Astrocyte of the cerebellum (primary cell): ENCODE results near the gene ROBO2.

ENCODE experiments used
- DNase-seq: peaks from one replicate; pipeline ENCODE4 v3.0.0-alpha.2; 2011; ENCODE audit warnings: low read depth
- H3K4me3 ChIP-seq: 2 replicates; pipeline ENCODE4 v1.5.1; 2011; ENCODE audit warnings: mild to moderate bottlenecking, low read depth, low read length, moderate library complexity
- in situ Hi-C: cut with HindIII; loops from 2 replicates; pipeline ENCODE4 v1.10.0; 2017; ENCODE audit warnings: low sequenced_read_pairs
- TF ChIP-seq, protein P1 (sequence below): IDR thresholded peaks from 2 replicates; pipeline ENCODE4 v1.5.1; 2012; ENCODE audit warnings: low read length, low read depth, moderate library complexity, mild to moderate bottlenecking; ENCODE audit errors: missing control alignments

Gene ROBO2

DNA sequence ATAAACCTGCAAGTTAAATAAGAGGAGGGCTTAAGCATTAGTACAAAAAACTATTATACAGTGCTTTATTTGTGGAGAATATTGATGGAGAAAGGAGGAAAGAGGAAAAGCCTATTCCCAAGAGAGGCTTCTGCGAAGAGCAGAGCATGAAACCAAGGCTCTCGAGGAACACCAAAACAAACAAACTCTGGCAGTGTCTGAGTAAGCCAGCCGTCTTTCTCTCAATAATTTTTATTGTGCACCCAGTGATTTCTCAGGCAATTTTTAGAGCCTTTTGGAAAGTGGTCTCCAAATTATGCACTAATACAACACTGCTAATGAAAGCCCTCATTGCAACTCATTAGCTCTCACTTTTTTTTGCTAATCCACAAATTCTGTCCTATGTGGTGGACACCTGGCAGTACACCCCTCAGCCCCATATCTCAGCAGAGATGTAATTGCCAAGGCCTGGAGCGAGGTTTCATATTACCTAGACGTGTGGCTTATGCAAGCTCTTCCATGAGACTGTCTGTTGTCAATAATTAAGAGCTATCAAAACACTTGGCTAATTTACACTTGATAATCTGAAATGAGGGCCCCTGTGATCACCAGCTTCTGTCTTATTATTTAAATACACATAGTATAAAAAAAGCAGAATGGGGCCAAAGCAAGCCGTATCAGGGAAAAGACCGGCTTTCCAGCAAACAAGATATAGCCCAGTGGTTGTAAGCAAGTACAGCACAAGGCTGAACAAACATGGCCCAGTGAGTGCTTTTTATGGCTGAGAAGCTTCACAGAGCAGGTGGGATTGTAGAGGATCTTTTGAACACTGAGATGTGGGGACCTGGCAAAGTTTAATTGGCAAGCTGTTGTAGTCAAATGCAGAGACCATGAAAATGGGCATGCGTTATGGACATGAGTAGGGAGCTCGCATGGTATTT is 216.9 kb downstream of the ROBO2 start:
- in situ Hi-C loops = no loop called here
- DNase-seq = no peak
- TF ChIP-seq, protein P1, sequence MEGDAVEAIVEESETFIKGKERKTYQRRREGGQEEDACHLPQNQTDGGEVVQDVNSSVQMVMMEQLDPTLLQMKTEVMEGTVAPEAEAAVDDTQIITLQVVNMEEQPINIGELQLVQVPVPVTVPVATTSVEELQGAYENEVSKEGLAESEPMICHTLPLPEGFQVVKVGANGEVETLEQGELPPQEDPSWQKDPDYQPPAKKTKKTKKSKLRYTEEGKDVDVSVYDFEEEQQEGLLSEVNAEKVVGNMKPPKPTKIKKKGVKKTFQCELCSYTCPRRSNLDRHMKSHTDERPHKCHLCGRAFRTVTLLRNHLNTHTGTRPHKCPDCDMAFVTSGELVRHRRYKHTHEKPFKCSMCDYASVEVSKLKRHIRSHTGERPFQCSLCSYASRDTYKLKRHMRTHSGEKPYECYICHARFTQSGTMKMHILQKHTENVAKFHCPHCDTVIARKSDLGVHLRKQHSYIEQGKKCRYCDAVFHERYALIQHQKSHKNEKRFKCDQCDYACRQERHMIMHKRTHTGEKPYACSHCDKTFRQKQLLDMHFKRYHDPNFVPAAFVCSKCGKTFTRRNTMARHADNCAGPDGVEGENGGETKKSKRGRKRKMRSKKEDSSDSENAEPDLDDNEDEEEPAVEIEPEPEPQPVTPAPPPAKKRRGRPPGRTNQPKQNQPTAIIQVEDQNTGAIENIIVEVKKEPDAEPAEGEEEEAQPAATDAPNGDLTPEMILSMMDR = no peak
- no peak overlapping the region for H3K4me3 ChIP-seq

DNA sequence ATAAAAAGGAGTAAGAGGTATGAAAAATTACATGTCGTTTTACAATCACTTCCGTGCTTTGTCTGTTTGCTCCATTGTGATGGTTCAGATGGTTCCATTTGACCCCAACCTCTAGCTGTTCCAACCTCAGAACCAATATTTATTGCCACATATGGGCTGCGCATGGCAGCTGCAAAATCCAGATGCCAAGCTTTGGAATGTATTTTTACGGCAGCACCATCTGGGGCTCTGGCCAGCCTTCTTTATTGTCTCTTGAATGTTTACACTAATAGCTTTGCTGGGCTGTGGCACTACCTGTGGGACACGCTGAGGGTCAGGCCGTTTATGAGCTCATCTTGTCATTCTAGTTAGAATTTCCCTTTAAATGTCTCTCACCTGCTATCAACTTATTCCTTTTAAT is 219.8 kb downstream of the ROBO2 start:
- in situ Hi-C loops = no loop called here
- TF ChIP-seq, protein P1 = no peak
- no peak for DNase-seq
- no peak overlapping the region for H3K4me3 ChIP-seq

DNA sequence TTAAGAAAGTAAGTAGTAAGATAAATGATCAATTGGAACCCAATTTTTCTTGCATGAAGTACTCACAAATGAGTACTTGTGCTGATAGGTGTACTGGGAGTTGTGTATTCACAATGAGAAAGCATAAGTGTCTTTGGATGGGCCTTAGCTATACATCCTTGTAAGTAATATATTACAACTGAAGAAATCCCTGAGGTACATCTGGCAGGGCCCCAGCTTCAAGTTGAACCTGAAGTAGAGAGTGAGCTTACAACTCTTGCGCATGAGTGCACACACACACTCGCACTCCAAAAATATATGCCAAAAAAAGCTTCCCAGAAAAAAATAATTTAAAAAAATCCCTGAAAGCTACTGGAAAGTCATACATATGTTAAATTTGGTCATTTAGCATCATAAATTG is 222.5 kb downstream of the ROBO2 start:
- TF ChIP-seq, protein P1 = no peak
- no peak overlapping the region for H3K4me3 ChIP-seq
- in situ Hi-C loops = no loop called here
- no peak for DNase-seq

DNA sequence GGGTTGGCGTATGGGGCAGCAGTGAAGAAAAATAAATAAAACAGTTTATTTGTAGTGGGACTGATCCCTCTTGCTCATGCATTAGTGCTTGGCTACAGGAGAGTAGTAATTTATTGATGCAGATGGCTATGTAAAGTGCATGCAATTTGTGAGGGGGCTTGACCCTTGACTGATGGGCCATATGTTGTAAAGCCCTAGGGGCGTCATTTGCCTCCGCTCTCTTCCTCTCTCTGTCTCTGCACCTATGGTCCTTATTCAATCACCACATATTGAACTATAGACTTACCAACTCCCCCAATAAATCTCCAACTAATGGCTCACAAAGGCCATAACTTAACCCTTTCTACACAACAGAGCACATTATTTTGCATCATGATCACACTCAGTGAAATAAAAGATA is 227.7 kb downstream of the ROBO2 start:
- no peak for DNase-seq
- TF ChIP-seq, protein P1 = no peak
- in situ Hi-C loops = no loop called here
- no peak overlapping the region for H3K4me3 ChIP-seq

DNA sequence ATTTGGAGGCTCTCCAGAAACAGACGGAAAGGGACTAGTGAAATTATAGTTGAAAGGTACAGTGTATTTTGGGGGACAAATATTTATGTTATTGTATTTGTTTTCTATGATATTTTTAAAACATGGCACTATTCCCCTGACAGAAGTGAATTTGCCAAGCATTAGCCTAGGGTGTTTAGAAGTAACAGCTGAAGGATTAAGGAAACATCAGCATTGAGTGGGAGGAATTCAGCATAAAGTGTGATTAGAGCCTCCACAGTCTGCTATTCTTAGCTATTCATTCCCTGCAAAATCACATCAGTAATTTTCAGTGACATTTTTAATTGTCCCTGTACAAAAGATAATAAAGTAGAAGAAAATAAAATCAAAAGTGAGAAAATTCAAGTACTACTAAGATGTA is 231.4 kb downstream of the ROBO2 start:
- in situ Hi-C loops = no loop called here
- TF ChIP-seq, protein P1 = no peak
- no peak for DNase-seq
- no peak overlapping the region for H3K4me3 ChIP-seq

DNA sequence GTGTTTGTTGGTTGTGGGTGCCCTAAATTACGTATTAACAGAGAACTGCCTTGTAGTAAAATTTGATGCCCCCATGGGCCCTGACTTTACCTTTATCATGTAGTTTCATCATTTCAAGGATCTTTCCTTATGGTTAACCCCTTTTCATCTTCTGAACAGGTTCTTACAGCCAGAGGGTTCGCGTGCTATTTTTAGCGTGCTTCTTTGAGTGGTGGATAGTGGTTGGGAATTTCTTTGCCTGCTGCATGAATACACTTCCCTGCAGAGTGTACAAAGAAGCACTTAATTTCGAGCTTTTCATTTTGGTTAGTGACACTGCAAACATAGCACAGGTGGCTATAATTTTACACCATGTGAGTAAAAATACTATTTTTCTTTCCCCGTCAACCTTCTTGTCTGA is 231.8 kb downstream of the ROBO2 start:
- in situ Hi-C loops = no loop called here
- no peak overlapping the region for H3K4me3 ChIP-seq
- DNase-seq = no peak
- TF ChIP-seq, protein P1 = no peak

DNA sequence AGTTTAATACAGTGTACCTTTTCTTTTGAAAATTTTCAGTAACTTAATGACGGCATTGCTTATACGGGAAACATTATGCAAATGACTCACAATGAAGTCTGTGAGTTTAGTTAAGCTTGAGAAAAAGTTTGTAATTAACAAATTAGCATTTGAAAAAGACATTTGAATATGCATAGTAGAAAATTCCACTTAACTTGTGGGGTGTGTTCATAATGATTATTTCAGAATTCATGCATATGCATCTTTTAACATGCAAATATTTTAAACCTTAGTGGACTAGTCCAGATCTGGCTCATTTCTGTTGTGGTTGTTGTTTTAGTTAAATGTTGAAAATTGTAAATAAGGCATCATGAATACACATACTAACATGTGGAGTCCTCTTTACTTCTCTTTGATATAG is 239.4 kb downstream of the ROBO2 start:
- TF ChIP-seq, protein P1 = no peak
- in situ Hi-C loops = no loop called here
- DNase-seq = no peak
- H3K4me3 ChIP-seq = no peak overlapping the region
